Measurements from ENCODE around the gene TMEM185A. TPM values are rescaled to one million over a fixed set of nuclear protein-coding genes. Genes with fewer than 3 reads are reported as not detected.
"Not testable (repeated sequence)": the region's sequence is repeated elsewhere in the genome, so short reads cannot be mapped to it uniquely, and the experiment has no call there.

Gene TMEM185A
- 10 to 100 TPM; 13.0 to 15.2 TPM for total RNA-seq

DNA sequence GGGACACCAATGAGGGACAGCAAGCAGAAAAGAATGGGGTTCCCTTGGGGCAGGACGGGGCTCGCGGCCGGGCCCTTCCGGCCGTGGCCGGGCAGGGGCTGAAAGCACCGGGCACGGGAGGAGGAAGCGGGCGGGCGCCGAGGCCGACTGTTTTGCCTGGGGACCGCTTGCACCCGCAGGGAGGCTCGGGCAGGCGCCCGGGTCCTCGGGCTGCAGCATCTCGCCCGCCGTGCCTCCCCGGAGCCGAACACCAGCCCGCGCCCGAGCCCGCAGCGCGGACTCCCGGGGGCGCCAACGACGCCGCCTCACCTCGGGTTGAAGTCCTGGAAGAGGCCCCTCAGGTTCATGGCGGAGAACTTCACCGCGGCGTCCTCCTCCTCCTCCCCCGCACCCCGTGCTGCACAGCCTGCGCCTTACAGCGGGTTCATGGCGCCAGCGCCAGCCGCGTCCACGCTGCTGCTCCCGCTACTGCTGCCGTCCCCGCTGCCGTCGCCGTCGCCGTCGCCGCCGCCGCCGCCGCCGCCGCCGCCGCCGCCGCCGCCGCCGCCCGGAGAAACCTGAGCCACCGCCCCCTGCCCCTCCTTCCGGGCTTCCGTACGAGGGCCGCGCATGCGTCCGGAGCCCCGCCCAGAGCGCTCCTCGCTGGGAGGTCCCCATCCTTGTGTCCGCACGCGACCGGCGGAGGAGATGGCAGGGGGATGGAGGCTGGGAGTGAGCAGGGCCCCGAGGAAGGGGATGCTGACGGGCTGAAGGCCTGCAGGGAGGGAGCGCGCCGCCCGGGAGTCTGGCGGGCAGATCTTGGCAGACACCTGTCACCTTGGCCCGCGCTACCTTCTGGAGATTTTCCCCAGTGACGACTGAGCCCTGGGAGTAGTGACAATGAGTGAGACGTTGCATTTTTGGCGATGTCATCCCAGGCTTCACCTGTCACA lies at the start of gene TMEM185A:
TMEM185A (minus strand) TSS at position 559 of the 932 bp plus-strand sequence; CDS start at position 347, 212 bp downstream.
- Mint-ChIP-seq H3K9me3 (no peaks in the 10 kb centered on the region), H3K36me3 (no peaks in the 10 kb centered on the region), H3K4me3 (peak within 1 kb of the TSS; percentile 89), H3K4me1 (peaks cover 32% of the 10 kb centered on the region), H3K27me3 (no peaks in the 10 kb centered on the region), H3K27ac (peak within 1 kb of the TSS; percentile 78)
- peak; percentile 81 for DNase-seq

GRCh38 chrX:149681182-149681581 lies 49.6 kb upstream of the TMEM185A start:
- H3K27ac Mint-ChIP-seq: no peak overlapping the region
- DNase-seq: no peak
- no peaks in the 10 kb centered on the region for H3K36me3 Mint-ChIP-seq
- H3K4me3 Mint-ChIP-seq: no peak overlapping the region
- H3K4me1 Mint-ChIP-seq: no peaks in the 10 kb centered on the region
- no peaks in the 10 kb centered on the region for H3K9me3 Mint-ChIP-seq
- H3K27me3 Mint-ChIP-seq: no peaks in the 10 kb centered on the region

GRCh38 chrX:149679164-149679678 lies 47.6 kb upstream of the TMEM185A start:
- H3K36me3 Mint-ChIP-seq, DNase-seq, H3K27me3 Mint-ChIP-seq, H3K27ac Mint-ChIP-seq, H3K9me3 Mint-ChIP-seq, H3K4me3 Mint-ChIP-seq, H3K4me1 Mint-ChIP-seq: not testable (repeated sequence)

DNA sequence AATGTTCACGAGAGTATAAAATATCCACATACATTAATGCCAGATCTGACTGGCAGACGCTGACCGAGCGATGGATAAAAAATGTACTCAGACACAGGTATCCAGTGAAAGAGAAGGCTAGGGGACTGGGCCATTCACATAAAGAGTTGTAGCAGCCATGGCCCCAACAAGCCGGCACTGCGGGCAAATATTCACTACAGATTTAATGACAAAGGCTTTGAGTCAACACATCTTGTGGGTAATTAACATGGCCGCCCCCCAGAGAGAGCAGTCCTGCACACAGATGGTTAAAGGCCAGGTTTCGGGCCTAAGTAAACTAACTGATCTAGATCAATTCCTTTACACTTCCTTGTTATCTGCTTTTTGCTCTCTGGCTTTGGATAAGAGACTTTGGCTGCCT lies 44.0 kb upstream of the TMEM185A start:
- H3K27ac Mint-ChIP-seq, H3K36me3 Mint-ChIP-seq, H3K4me3 Mint-ChIP-seq, H3K27me3 Mint-ChIP-seq, H3K4me1 Mint-ChIP-seq, DNase-seq, H3K9me3 Mint-ChIP-seq: not testable (repeated sequence)

GRCh38 chrX:149675088-149675487 lies 43.5 kb upstream of the TMEM185A start:
- H3K9me3 Mint-ChIP-seq, H3K4me1 Mint-ChIP-seq, DNase-seq, H3K27me3 Mint-ChIP-seq, H3K27ac Mint-ChIP-seq, H3K36me3 Mint-ChIP-seq, H3K4me3 Mint-ChIP-seq: not testable (repeated sequence)

GRCh38 chrX:149660613-149661012 lies 29.0 kb upstream of the TMEM185A start:
- H3K4me3 Mint-ChIP-seq: not testable (repeated sequence)

GRCh38 chrX:149656260-149656884 lies 24.8 kb upstream of the TMEM185A start:
- not testable (repeated sequence) for H3K36me3 Mint-ChIP-seq, H3K27me3 Mint-ChIP-seq, DNase-seq, H3K4me3 Mint-ChIP-seq, H3K4me1 Mint-ChIP-seq, H3K27ac Mint-ChIP-seq, H3K9me3 Mint-ChIP-seq

More at GRCh38 chrX:149660613-149661012, 29.0 kb upstream of the TMEM185A start:
- not testable (repeated sequence) for H3K27me3 Mint-ChIP-seq, DNase-seq, H3K9me3 Mint-ChIP-seq, H3K27ac Mint-ChIP-seq, H3K36me3 Mint-ChIP-seq, H3K4me1 Mint-ChIP-seq

- DNase-seq: no peak
- no peaks in the 10 kb centered on the region for H3K9me3 Mint-ChIP-seq
- no peak overlapping the region for H3K27ac Mint-ChIP-seq
- H3K27me3 Mint-ChIP-seq: no peaks in the 10 kb centered on the region
- H3K4me1 Mint-ChIP-seq: peaks cover 3% of the 10 kb centered on the region
- H3K36me3 Mint-ChIP-seq: no peaks in the 10 kb centered on the region
- no peak overlapping the region for H3K4me3 Mint-ChIP-seq
Measured at GRCh38 chrX:149652232-149652981, 20.8 kb upstream of the TMEM185A start.

GRCh38 chrX:149650162-149650561 lies 18.6 kb upstream of the TMEM185A start:
- H3K4me1 Mint-ChIP-seq: peaks cover 3% of the 10 kb centered on the region
- H3K27me3 Mint-ChIP-seq: no peaks in the 10 kb centered on the region
- H3K9me3 Mint-ChIP-seq: no peaks in the 10 kb centered on the region
- H3K36me3 Mint-ChIP-seq: no peaks in the 10 kb centered on the region
- H3K27ac Mint-ChIP-seq: no peak overlapping the region
- DNase-seq: no peak
- no peak overlapping the region for H3K4me3 Mint-ChIP-seq

DNA sequence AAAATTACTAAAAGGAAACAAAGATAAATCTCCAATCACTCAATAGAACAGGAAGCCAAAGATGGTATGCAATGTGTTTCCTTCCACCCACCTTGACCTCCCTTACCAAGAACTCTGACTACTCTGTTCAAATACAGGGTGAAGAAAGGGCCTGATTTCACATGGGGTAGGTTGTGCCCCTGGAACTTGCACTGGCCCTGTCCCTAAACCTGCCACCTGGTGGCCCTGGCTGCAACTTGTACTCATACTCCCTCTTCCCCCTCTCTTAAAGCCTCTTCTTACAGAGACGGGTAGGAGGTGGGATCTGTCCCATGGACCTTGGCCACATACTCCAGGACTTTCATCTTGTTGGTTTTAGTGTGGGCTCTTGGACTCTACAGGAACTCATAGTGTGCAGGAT lies 17.3 kb upstream of the TMEM185A start:
- no peaks in the 10 kb centered on the region for H3K36me3 Mint-ChIP-seq
- no peak overlapping the region for H3K4me3 Mint-ChIP-seq
- H3K27ac Mint-ChIP-seq: no peak overlapping the region
- H3K4me1 Mint-ChIP-seq: peaks cover 3% of the 10 kb centered on the region
- DNase-seq: no peak
- no peaks in the 10 kb centered on the region for H3K9me3 Mint-ChIP-seq
- no peaks in the 10 kb centered on the region for H3K27me3 Mint-ChIP-seq

- DNase-seq: no peak
- H3K27ac Mint-ChIP-seq: no peak overlapping the region
- no peaks in the 10 kb centered on the region for H3K27me3 Mint-ChIP-seq
- H3K36me3 Mint-ChIP-seq: no peaks in the 10 kb centered on the region
- no peaks in the 10 kb centered on the region for H3K9me3 Mint-ChIP-seq
- no peak overlapping the region for H3K4me3 Mint-ChIP-seq
- H3K4me1 Mint-ChIP-seq: peaks cover 3% of the 10 kb centered on the region
Measured at GRCh38 chrX:149647505-149647904, 15.9 kb upstream of the TMEM185A start.

DNA sequence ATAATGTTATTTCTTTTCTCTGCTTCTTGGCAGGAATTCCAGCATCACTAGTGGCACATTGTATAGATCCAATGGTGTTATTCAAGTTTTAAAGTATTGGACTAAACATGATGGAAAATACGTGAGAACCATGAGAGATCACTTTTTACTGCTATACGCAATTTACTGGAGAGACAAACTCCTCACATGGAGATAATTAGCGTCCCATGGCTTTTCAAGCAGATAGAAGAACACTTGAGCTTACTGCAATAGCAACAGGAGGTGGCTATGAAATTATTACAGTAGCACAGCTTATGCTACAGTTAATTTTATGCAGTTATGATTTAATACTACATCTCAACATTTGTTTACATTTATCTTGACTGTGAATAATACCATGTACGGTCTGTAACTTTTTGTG lies 11.9 kb upstream of the TMEM185A start:
- no peaks in the 10 kb centered on the region for H3K4me1 Mint-ChIP-seq
- no peaks in the 10 kb centered on the region for H3K36me3 Mint-ChIP-seq
- H3K27ac Mint-ChIP-seq: no peak overlapping the region
- no peaks in the 10 kb centered on the region for H3K9me3 Mint-ChIP-seq
- no peaks in the 10 kb centered on the region for H3K27me3 Mint-ChIP-seq
- DNase-seq: no peak
- H3K4me3 Mint-ChIP-seq: no peak overlapping the region

- H3K27me3 Mint-ChIP-seq: no peaks in the 10 kb centered on the region
- H3K27ac Mint-ChIP-seq: no peak overlapping the region
- H3K9me3 Mint-ChIP-seq: no peaks in the 10 kb centered on the region
- H3K36me3 Mint-ChIP-seq: no peaks in the 10 kb centered on the region
- H3K4me3 Mint-ChIP-seq: no peak overlapping the region
- no peak for DNase-seq
- no peaks in the 10 kb centered on the region for H3K4me1 Mint-ChIP-seq
Measured at GRCh38 chrX:149641835-149642234, 10.2 kb upstream of the TMEM185A start.

GRCh38 chrX:149641432-149641831 lies 9.8 kb upstream of the TMEM185A start:
- Mint-ChIP-seq H3K9me3 (no peaks in the 10 kb centered on the region), H3K27me3 (no peaks in the 10 kb centered on the region), H3K36me3 (no peaks in the 10 kb centered on the region), H3K4me1 (no peaks in the 10 kb centered on the region), H3K4me3 (no peak overlapping the region), H3K27ac (no peak overlapping the region)
- DNase-seq: no peak

DNA sequence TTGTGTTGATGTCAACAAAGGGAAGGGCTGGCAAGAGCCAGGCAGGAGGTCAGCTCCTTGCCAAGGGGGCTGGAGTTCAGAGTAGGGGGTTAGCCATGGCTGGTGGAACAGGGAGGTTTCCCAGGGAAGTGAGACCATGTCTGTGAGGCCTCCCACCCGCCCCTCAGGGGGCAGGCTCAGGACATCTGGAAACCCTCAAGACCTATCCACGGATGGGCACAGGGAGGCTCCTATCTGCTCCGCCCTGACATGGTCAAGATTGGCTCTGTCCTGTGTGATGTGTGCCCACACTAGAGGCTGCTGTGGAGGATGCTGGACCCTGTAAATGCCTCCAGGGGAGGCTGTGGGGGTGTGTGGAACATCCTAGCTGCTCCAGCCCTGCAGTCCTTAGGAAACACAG lies 8.0 kb upstream of the TMEM185A start:
- Mint-ChIP-seq H3K4me3 (no peak overlapping the region), H3K4me1 (no peaks in the 10 kb centered on the region), H3K27ac (no peak overlapping the region)

More for the DNA sequence above, 8.0 kb upstream of the TMEM185A start:
- DNase-seq: no peak
- no peaks in the 10 kb centered on the region for H3K36me3 Mint-ChIP-seq
- H3K9me3 Mint-ChIP-seq: no peaks in the 10 kb centered on the region
- H3K27me3 Mint-ChIP-seq: no peaks in the 10 kb centered on the region
